HS-27A (cell line): ENCODE results near the gene WNK2.
"Not testable (repeated sequence)": the region's sequence is repeated elsewhere in the genome, so short reads cannot be mapped to it uniquely, and the experiment has no call there.

Source experiments
- DNase-seq: peaks from one replicate; pipeline ENCODE4 v3.0.0-alpha.2; 2012; ENCODE audit warnings: low read depth, missing footprints

Gene WNK2

DNA sequence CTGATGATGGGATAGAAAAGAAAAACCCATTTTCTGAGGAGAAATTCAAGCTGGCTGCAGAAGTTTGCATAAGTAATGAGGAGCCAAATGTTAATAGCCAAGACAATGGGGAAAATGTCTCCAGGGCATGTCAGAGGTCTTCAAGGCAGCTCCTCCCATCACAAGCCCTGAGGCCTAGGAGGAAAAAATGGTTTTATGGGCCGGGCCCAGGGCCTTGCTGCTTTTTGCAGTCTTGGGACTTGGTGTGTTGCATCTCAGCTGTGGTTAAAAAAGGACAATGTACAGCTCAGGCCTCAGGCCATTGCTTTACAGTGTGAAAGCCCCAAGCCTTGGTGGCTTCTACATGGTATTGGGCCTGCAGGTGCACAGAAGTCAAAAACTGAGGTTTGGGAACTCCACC is 154.3 kb downstream of the WNK2 start:
- not testable (repeated sequence) for DNase-seq

DNA sequence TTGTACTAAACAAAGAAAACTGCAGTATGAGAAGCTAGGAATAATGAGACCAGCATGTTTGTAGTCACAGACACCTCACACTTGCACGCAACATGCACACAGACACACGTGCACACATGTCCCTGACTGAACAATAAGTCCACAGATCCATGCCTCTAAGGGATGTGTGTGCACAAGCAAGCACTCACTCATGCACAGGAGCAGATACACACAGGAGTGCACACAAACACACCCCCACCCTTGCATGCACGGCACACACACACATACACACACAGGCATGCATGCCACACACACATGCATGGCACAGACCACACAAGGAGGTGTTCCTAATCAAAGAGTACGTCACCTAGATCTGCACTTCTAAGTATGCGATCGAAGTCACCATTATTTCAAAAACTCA is 156.2 kb downstream of the WNK2 start:
- DNase-seq: no peak

DNA sequence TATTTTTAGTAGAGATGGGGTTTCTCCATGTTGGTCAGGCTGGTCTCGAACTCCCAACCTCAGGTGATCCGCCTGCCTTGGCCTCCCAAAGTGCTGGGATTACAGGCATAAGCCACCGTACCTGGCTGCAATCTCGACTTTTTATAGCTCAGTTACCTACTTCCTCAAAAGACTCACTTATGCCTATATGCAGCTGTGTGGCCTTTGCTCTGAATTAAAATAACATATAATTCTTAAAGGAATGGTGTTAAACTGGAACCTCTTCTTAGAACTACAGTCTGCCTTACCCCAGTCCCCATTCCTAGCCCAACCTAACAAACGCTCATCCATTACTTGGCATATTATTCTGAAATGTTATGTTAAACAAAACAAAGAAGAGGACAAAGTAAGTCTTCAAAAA is 157.9 kb downstream of the WNK2 start:
- DNase-seq: not testable (repeated sequence)

GRCh38 chr9:93342428-93342827 is 158.5 kb downstream of the WNK2 start:
- not testable (repeated sequence) for DNase-seq

DNA sequence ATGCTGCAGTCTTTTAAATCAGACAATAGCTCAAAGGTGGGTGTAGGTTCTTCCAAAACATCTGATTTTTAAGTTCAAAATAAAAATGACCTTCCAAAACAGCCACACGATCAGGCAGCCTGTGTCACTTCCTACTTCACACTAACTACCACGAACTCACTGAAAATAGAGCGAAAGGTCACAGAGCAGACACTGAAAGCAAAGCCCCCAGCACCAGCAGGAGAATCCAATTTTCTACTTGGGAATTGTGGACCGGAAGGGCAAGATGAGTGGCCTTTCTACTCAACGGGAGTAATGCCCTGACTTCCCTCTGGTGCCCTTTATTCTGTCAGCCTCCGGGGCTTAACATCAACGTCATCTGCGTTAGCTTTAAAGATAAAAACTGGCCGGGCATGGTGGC is 159.7 kb downstream of the WNK2 start:
- DNase-seq: no peak

DNA sequence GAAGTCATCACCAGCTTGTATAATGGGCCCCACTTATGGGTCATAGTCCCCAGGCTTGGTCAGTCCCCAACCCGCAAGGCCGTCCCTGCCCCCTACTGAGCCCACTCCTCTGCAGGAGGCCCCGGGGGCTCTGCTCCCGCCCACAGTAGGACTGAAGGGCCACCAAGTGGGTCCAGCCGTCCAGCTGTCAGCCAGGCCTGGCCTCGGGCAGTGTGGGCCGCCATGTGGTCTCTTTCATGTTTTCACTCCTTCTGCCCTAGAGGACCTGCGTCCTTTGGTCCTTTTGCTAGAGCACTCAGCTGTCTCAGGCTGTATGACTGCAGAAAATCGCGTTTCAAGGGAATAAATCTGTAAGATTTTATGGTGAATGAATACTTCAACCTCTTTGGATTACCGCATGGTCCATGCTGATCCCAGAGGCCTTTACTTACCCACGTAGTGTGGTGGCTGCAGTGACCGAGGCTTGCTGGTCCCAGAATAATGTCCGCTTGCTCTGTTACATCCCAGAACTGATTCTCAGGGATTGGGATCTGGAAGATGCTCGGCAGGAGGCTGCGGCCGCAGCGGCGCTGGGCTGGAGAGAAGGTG is 161.8 kb downstream of the WNK2 start:
- no peak for DNase-seq

DNA sequence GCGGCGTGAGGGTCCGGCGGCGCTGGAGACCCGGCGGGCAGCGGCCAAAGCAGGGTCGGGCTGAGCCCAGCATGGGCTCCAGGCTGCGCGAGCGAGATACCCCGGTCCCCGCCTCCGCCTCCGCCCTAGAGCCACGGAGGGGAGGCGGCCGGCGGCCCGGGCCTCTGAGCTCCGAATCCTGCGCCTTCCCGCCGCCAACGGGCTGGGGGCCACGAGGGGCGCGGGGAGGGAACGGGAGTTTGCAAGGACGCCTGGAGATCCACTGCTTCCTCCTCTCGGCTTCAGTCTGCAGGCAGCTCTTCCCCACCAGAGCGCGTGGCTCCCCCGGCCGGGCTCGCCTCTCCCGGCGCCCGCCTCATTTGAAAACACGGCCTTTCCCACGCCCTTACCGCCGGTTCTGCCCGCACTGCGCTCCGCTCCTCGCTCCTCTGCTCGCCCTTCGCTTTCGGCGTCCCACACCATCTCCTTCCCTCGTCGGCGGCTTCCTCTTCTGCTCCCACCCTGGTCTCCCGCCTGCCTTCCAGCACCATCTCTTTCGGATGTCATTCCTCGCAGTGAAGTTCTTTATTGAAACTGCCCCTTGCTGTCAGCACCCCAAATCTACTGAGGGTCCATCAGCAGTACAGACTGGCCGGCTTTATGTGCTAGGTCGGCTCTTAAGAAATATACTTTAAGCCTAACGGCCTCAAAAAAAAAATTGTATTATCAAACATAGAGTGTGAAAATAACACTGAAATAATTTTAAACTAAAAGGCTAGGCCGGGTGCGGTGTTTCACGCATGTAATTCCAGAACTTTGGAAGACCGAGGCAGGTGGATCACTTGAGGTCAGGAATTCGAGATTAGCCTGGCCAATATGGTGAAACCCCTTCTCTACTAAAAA is 162.5 kb downstream of the WNK2 start:
- no peak for DNase-seq

GRCh38 chr9:93347371-93347975 is 163.5 kb downstream of the WNK2 start:
- DNase-seq: not testable (repeated sequence)

DNA sequence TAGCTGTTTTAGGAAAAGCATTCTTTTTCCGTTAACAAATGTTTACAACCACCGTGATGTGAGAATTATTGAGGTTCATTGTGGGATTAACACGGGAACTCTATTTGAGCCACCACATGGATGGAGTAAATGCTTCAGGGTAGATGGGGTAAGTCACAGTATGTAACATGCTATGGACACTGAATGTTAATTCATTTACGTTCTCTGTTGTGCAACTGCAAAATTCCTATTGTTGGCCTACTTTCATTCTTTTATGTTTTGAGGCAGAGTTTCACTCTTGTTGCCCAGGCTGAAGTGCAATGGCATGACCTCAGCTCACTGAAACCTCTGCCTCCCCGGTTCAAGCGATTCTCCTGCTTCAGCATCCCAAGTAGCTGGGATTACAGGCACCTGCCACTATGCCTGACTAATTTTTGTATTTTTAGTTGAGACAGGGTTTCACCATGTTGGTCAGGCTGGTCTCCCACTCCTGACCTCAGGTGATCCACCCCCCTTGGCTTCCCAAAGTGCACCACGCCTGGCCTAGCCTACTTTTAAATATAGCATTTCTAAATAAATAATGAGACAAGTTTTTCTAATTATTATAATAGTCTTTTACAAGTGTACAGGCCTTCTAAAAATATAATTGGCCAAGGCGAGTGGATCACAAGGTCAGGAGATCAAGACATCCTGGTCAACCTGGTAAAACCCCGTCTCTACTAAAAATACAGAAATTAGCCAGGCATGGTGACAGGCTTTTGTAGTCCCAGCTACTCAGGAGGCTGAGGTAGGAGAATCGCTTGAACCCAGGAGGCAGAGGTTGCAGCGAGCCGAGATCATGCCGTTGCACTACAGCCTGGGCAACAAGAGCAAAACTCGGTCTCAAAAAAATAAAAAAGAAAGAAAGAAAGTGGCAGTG is 169.7 kb downstream of the WNK2 start:
- not testable (repeated sequence) for DNase-seq

- DNase-seq: no peak
These were observed 170.5 kb downstream of the WNK2 start for GRCh38 chr9:93354451-93354850.

DNA sequence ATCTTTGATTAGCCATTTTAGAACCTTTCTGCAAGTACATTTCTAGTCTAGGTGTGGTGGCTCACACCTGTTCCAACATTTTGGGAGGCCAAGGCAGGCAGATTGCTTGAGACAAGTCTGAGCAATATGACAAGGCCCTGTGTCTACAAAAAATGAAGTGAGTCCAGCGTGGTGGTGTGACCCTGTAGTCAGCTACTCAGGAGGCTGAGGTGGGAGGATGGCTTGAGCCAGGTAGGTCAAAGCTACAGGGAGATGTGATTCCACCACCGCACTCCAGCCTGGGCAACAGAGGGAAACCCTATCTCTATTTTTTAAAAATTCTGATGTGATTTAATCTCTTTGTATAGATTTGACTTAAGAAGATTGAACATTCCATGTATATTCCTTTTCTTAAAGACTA is 171.9 kb downstream of the WNK2 start:
- no peak for DNase-seq

- DNase-seq: no peak
These were observed 173.7 kb downstream of the WNK2 start for GRCh38 chr9:93357649-93358048.

DNA sequence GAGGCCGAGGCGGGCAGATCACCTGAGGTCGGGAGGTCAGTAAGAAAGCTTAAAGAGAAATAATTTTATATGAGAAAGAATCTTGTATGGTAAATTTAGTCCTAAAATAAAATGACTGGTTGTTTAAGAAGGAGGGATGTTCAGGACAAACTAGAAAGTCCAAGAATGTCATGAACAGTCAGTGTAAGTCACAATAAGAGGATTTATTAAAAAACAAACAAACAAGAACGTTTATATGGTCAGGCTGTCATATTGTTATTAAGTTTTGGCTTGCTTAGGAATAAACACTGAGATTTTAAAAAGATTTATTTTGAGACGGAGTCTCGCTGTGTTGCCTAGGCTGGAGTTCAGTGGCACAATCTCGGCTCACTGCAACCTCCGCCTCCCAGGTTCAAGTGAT is 176.0 kb downstream of the WNK2 start:
- DNase-seq: not testable (repeated sequence)

DNA sequence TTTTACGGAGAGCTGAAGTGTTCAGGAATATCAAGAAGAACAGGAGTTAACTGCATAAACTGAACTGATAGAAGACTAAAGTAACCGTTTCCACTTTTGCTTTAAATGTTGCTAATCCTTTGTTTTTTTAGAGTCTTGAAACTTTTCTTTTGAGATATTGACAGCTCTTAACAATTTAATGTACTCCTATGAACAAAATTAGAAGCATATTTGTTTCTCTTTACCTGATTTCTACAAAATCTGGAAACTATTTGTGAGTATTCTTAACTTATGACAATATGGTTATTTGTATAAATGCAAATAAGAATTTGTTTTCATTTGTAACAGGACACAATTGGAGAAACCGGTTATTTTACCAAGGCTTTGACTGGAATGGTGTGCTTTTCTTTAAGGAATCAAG is 178.1 kb downstream of the WNK2 start:
- no peak for DNase-seq

DNA sequence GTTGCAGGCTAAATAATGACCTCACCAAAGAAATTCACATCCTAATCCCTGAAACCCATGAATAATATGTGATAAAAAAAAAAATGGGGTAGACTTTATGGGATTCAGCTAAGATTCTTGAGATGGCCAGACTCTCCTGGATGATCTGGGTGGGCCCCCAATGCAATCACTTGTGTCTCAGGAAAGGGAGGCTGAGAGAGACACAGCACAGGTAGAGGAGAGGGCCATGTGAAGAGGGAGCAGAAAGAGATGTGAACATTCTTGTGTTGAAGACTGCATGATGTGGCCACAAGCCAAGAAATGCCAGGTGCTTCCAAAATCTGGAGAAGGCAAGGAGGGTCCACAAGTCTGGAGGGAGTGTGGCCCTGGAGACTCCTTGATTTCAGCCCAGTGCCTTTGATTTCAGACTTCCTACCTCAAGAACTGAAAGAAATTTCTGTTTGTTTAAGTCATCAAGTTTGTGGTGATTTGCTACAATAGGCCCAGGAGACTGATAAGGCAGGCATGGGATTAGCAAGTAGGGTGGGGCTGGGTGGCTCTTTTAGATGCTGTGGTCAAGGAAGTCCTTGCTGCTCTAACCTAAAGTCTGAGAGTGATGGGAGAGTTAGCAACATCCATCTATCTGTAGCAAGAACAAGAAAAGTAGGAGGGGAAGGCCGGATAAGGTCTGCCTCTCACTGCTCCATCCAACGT is 180.9 kb downstream of the WNK2 start:
- DNase-seq: no peak

GRCh38 chr9:93365427-93366118 is 181.6 kb downstream of the WNK2 start:
- DNase-seq: no peak

- no peak for DNase-seq
These were observed 182.1 kb downstream of the WNK2 start for GRCh38 chr9:93366119-93366447.

DNA sequence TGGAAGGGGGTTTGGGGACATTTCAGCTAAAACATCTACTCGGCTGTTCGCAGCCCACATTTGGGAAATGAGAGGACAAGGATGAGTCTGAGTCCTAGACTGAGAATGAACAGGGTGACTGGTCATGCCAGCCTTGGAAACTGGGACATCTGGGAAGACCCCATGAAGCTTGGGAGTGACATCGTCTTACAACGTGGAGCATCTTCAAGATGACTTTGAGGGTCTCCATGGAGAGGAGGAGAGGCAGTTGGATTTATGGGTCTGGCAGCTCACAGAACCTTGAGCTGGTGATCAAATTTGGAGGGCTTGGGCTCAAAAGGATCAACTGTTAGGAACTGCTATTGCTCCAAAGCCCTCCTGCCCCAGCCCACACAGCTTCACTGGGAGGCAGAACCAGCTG is 182.5 kb downstream of the WNK2 start:
- not testable (repeated sequence) for DNase-seq

DNA sequence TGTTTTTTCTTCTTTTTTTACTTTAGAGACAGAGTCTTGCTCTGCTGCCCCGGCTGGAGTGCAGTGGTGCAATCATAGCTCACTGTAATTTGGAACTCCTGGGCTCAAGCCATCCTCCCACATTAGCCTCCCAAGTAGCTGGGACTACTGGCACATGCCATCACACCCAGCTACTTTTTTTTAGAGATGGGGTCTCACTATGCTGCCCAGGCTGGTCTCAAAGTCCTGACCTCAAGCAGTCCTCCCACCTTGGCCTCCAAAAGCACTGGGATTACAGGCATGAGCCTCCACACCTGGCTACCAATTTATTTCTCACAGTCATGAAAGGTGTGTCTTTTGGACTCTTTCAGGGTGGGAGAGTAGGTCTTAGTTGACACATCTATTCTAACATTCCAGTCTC is 184.5 kb downstream of the WNK2 start:
- no peak for DNase-seq

DNA sequence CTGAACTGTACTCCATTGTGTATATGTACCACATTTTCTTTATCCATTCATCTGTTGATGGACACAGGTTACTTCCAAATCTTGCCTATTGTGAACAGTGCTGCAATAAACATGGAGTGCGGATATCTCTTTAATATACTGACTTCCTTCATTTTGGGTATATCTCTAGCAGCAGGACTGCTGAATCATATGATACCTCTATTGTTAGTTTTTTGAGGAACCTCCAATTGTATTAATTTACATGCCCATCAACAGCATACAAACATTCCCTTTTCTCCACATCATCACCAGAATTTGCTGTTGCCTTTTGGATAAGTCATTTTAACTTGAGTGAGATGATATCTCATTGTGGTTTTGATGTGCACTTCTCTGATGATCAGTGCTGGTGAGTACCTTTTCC is 185.7 kb downstream of the WNK2 start:
- DNase-seq: no peak
